Measurements from ENCODE around the gene TICRR. TPM values are rescaled to one million over a fixed set of nuclear protein-coding genes. Genes with fewer than 3 reads are reported as not detected.

The TICRR gene
- total RNA-seq, 1 donor from 2014 or later = 4.8 TPM

DNA sequence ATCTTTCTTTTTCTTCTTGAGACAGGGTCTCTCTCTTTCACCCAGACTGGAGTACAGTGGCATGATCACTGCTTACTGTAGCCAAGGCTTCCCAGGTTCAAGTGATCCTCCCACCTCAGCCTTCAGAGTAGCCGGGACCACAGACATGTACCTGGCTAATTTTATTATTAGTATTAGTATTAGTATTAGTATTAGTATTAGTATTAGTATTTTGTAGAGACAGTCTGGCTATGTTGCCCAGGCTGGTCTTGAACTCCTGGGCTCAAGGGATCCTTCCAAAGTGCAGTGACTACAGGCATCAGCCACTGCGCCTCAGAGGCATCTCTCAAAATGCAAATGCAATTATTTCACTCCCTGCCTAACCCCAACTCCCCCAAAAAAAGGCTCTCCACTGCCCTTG is 78.3 kb downstream of the TICRR start:
- Mint-ChIP-seq H3K27me3 (ENCODE audit: unreplicated experiment) (peaks cover 14% of the 10 kb centered on the region), H3K4me3 (ENCODE audit: unreplicated experiment) (no peak overlapping the region), H3K27ac (ENCODE audit: unreplicated experiment) (no peak overlapping the region), H3K9me3 (ENCODE audit: unreplicated experiment) (no peaks in the 10 kb centered on the region), H3K36me3 (ENCODE audit: low read depth, unreplicated experiment) (peaks cover 7% of the 10 kb centered on the region), H3K4me1 (ENCODE audit: unreplicated experiment) (peaks cover 11% of the 10 kb centered on the region)
- DNase-seq (ENCODE audit: low spot score) = no peak
- TF ChIP-seq, protein P1, sequence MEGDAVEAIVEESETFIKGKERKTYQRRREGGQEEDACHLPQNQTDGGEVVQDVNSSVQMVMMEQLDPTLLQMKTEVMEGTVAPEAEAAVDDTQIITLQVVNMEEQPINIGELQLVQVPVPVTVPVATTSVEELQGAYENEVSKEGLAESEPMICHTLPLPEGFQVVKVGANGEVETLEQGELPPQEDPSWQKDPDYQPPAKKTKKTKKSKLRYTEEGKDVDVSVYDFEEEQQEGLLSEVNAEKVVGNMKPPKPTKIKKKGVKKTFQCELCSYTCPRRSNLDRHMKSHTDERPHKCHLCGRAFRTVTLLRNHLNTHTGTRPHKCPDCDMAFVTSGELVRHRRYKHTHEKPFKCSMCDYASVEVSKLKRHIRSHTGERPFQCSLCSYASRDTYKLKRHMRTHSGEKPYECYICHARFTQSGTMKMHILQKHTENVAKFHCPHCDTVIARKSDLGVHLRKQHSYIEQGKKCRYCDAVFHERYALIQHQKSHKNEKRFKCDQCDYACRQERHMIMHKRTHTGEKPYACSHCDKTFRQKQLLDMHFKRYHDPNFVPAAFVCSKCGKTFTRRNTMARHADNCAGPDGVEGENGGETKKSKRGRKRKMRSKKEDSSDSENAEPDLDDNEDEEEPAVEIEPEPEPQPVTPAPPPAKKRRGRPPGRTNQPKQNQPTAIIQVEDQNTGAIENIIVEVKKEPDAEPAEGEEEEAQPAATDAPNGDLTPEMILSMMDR (IDR thresholded peaks at IDR 0.05; ENCODE audit: unreplicated experiment) = no peak

DNA sequence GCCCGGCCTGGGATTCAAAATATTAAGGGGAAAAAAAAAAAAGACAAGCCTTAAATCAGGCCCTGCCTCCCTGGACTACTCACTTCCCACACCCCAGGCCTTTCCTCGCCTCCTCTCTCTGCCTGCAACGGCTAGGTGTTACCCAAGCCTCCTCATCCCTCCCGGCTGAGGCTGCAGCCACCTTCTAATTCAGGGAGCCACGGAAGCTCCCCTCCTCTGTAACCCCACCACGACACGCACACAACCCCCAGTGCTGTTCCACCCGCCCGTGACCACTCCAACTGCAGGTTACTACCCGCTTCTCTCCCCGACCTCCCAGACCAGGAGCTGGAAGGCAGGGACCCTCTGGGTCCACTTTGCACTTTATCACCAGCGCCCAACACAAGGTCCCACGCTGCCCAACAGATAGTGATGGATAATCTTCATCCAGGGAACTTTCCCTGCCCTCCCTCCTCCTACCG is 79.1 kb downstream of the TICRR start:
- Mint-ChIP-seq H3K27me3 (ENCODE audit: unreplicated experiment) (peaks cover 13% of the 10 kb centered on the region), H3K9me3 (ENCODE audit: unreplicated experiment) (no peaks in the 10 kb centered on the region), H3K27ac (ENCODE audit: unreplicated experiment) (no peak overlapping the region), H3K4me1 (ENCODE audit: unreplicated experiment) (peaks cover 11% of the 10 kb centered on the region), H3K4me3 (ENCODE audit: unreplicated experiment) (peak overlapping the region; percentile 93), H3K36me3 (ENCODE audit: low read depth, unreplicated experiment) (peaks cover 7% of the 10 kb centered on the region)
- TF ChIP-seq, protein P1 (IDR thresholded peaks at IDR 0.05; ENCODE audit: unreplicated experiment) = no peak
- DNase-seq (ENCODE audit: low spot score) = no peak

DNA sequence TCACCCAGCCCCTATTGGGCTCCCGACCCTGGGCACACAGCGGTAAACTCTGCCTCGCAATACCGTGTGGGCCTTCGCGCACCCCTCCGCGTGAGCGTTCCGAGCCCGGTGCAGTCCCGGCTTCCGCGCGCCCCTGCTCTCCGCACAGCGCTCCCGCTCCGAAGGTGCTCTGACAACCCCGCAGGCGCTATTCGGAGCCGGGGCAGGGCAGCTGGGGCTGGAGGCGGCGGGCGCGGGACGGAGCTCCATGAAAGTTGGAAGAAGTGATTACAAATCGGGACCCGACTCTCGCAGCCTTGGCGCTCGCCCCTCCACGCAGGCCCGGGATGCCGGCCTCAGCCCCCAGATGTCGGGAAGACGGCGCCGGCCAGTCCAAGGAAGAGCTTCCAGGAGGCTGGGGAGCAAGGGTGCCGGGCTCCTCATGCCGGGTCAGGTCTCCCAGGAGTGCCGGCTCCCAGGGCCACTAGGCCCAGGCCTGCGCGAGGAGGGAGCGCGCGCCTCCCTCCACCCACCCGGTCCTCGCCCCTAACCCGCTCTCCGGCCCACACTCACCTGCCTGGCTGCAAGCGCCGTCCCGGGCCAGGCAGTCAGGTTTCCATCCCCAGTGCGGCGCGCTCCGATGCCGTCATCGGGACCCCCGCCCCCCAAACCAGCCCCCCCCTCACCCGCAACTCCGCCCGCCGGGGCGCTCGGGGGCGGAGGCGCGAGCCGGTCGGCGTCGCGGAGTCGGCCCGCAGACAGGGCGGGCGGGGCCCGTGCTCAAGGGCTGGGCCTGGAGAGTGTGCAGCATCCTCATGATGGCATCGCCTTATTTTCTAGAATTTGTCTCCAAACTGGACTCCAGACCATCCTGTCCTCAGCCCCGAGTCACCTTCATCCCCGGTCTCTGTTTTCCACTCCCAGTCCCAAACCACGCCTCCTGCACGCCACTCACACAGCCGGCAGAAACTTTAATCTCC is 79.9 kb downstream of the TICRR start, which contains the start of gene KIF7:
TSS of gene KIF7 (minus strand) at position 621 of the 959 bp plus-strand sequence. CDS start 2,537 bp downstream, outside the sequence.
- H3K9me3 Mint-ChIP-seq (ENCODE audit: unreplicated experiment) = no peaks in the 10 kb centered on the region
- peaks cover 11% of the 10 kb centered on the region for H3K27me3 Mint-ChIP-seq (ENCODE audit: unreplicated experiment)
- H3K4me1 Mint-ChIP-seq (ENCODE audit: unreplicated experiment) = peaks cover 11% of the 10 kb centered on the region
- H3K36me3 Mint-ChIP-seq (ENCODE audit: low read depth, unreplicated experiment) = peaks cover 5% of the 10 kb centered on the region
- no peak within 1 kb of the TSS for H3K27ac Mint-ChIP-seq (ENCODE audit: unreplicated experiment)
- DNase-seq (ENCODE audit: low spot score) = peak; percentile 53
- TF ChIP-seq, protein P1 (IDR thresholded peaks at IDR 0.05; ENCODE audit: unreplicated experiment) = no peak
- peak within 1 kb of the TSS; percentile 93 for H3K4me3 Mint-ChIP-seq (ENCODE audit: unreplicated experiment)

DNA sequence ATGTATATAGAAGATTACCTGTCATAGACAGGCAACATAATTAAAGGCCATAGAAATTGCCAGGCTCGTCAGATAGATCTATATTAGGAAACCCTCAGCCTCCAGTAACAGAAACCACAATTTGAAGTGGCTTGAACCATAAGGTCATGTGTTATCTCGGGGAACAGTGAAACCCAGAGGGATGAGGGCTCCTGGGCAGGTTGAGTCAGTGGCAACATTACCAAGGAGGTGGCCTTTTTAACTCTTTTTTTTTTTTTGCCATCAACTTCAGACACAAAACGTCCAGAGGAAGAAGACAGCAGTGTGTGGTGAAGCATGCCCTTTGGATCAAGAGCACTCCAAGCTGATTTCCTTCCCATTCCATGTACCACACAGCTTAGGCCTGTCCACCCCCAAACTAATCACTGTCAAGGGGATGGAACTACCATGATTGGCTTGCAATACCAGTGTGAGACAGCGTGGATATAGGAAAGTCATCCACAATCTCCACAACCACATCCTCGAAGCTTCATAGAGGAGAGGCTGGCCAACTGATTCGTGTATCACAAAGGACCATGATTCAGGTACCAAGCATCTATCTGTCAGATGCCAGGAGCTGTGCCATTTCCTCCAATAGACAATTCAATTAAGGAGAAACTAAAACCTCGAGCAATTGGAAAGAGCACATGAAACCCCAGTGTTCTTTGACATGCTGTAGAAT is 81.0 kb downstream of the TICRR start:
- TF ChIP-seq, protein P1 (IDR thresholded peaks at IDR 0.05; ENCODE audit: unreplicated experiment) = no peak
- H3K27ac Mint-ChIP-seq (ENCODE audit: unreplicated experiment) = no peak overlapping the region

More for the DNA sequence above, 81.0 kb downstream of the TICRR start:
- DNase-seq (ENCODE audit: low spot score) = no peak
- H3K36me3 Mint-ChIP-seq (ENCODE audit: low read depth, unreplicated experiment) = peaks cover 3% of the 10 kb centered on the region
- peaks cover 11% of the 10 kb centered on the region for H3K27me3 Mint-ChIP-seq (ENCODE audit: unreplicated experiment)
- peak overlapping the region; percentile 83 for H3K4me3 Mint-ChIP-seq (ENCODE audit: unreplicated experiment)
- no peaks in the 10 kb centered on the region for H3K9me3 Mint-ChIP-seq (ENCODE audit: unreplicated experiment)
- peaks cover 11% of the 10 kb centered on the region for H3K4me1 Mint-ChIP-seq (ENCODE audit: unreplicated experiment)

Data from endothelial cell (in vitro differentiated cells).